ENCODE results near the gene GPD1. TPM values are rescaled to one million over a fixed set of nuclear protein-coding genes. Genes with fewer than 3 reads are reported as not detected.

GPD1 gene
- total RNA-seq, 2 donors from 2014 or later, result 0.35 to 0.46 TPM

DNA sequence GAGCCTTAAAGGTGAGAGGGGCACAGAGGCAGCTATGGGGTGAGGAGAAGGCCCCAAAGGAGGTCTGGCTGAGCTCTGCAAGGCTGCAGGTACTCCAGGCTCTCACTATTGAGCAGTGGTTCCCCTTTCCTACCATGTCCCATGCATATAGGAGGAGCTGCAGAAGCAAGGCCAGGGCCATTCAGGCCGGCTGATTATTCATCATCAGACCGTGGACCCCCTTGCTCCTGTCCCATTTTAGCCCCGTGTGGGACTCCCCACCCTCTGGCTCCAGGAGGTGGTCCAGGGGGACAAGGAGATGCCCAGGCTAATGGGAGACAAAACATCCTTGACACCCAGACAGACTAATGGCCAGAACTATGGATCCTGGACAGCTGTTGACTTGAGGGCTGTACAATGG, 3.1 kb downstream of the GPD1 start:
- no peak overlapping the region for H3K27ac Mint-ChIP-seq
- ATAC-seq, result no peak
- DNase-seq (ENCODE audit: low spot score in 2 of 2), result no peak
- no peaks in the 10 kb centered on the region for H3K36me3 Mint-ChIP-seq
- H3K9me3 Mint-ChIP-seq, result no peaks in the 10 kb centered on the region

DNA sequence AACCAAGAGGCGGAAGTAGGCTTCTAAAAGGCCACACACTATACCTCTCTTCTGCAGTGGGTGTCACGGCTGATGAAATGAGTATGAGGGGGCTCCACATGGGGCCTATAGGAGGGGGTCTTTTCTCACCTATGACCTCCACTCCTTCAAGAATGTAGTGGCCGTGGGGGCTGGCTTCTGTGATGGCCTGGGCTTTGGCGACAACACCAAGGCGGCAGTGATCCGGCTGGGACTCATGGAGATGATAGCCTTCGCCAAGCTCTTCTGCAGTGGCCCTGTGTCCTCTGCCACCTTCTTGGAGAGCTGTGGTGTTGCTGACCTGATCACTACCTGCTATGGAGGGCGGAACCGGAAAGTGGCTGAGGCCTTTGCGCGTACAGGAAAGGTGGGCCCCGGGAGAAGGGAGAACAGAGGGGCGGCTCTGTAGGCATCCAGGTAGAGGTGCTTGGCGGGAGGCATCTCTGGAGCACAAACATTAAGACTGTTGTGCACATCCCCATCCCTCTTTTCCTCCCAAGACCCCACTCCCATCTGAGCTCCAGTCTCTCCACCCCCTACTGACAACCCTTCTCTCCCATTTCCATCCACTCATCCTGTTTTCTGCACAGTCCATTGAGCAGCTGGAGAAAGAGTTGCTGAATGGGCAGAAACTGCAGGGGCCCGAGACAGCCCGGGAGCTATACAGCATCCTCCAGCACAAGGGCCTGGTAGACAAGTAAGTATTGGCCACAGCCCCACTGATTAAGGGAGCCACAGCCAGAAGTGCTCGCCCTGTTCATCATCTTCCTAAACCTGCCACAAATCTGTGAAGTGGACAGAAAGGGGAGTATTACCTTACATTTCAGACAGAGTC, 3.8 kb downstream of the GPD1 start:
- no peak for DNase-seq (ENCODE audit: low spot score in 2 of 2)
- Mint-ChIP-seq H3K9me3 (no peaks in the 10 kb centered on the region), H3K36me3 (peaks cover 6% of the 10 kb centered on the region in 2 donors), H3K27ac (no peak overlapping the region)
- no peak for ATAC-seq

DNA sequence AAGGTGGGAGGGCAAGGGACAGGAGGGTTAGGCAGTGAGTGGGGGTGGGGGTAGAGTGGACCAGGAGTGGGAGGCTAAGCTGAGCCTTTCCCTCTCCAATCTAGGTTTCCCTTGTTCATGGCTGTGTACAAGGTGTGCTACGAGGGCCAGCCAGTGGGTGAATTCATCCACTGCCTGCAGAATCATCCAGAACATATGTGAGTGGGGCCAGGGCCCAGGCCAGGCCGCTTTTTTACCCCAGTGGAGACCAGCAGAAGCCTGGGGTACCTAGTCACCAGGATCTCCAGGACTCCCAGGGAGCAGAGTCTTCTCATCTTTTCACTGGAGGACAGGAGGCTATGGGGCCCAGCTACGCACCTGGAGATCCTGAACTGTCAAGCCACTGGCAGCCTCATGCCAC, 5.5 kb downstream of the GPD1 start:
- Mint-ChIP-seq H3K36me3 (peaks cover 7 to 9% of the 10 kb centered on the region in 2 donors), H3K9me3 (no peaks in the 10 kb centered on the region), H3K27ac (no peak overlapping the region)
- DNase-seq (ENCODE audit: low spot score in 2 of 2) (no peak), ATAC-seq (no peak)

DNA sequence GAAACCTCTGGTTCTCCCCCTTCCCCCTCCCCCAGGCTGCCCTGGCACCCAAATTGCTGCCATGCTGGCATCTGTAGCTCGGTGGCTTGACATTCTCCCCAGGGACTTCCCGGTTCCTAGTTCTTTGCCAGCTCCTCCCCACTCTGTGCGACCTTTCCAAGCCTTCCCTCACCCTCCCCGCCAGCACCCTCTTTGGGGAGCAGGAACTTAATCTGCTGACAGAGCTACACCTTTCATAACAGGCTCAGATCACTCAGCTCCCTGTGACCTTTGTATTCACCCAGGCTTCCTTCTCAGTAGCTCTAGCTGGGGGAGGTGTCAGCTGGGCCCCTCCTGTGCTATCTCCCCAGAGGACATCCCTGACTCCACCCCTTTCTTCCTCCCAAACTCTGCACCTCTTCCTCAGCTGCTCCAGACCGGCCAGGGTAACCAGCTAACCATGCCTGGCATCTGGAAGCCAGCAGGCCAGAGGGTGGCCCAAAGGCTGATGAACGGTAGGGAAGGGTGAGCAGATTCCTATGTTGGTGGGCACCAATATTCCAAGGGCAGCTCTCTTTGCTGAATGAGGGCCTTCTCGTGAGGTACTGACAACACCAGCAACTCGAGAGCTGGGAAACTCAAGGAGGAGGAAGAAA, 6.4 kb downstream of the GPD1 start:
- ATAC-seq (peak in 1 of 2 donors; percentile 1), DNase-seq (ENCODE audit: low spot score in 2 of 2) (peak in 1 of 2 donors; percentile 65)
- H3K9me3 Mint-ChIP-seq, result no peaks in the 10 kb centered on the region
- H3K27ac Mint-ChIP-seq, result peak overlapping the region; percentile 40 to 99
- H3K36me3 Mint-ChIP-seq, result peaks cover 7 to 9% of the 10 kb centered on the region in 2 donors

DNA sequence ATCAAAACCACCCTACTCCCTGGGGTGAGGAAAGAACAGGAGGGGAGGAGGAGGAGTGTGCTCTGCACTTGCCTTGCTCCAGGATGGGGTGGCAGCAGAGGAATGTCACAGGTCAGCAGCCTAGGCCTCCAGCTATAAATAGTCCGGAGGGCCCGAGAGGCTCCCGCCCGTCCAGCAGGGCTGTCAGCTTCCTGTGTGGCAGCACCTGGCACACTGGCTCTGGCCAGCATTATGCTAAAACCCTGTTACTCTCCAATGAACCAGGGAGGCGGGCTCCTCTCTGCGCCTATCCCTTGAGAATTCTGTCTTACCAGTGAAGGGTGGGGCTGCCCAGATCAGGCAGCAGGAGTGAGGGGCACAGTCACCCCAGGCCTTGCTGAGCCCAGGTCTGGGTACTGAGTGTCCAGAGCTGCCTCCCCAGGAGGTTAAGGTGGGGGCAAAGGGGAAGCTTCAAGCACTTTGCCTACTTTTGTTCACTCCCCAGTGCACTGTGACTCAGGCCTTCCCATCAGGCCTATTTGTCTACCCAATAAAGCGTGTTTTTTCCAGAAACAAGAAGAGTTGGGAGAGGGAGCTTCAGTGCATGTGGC, 7.0 kb downstream of the GPD1 start:
- peak overlapping the region in 1 of 2 donors; percentile 99 for H3K27ac Mint-ChIP-seq
- DNase-seq (ENCODE audit: low spot score in 2 of 2) (no peak), ATAC-seq (no peak)
- H3K9me3 Mint-ChIP-seq, result no peaks in the 10 kb centered on the region
- peaks cover 7 to 9% of the 10 kb centered on the region in 2 donors for H3K36me3 Mint-ChIP-seq

DNA sequence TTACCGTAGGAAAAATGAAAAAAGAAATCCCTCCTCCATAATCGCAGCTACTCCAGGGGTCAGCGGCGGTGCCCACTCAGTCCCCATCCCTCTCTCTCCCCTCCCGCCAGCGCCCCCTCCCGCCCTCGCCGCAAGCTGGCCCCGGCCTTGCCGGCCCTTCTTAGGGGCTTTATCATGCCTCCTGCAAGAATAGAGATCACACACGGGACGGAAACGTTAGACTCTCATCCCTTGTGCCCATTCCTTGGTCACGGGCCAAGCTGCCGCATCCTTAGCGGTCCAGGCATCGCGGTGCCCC, 7.5 kb downstream of the GPD1 start:
- ATAC-seq, result peak in 1 of 2 donors; percentile 0
- DNase-seq (ENCODE audit: low spot score in 2 of 2), result no peak
- Mint-ChIP-seq H3K9me3 (no peaks in the 10 kb centered on the region), H3K27ac (peak overlapping the region; percentile 97 to 99), H3K36me3 (peaks cover 7 to 9% of the 10 kb centered on the region in 2 donors)

- ATAC-seq, result peak; percentile 87 to 89
- Mint-ChIP-seq H3K9me3 (no peaks in the 10 kb centered on the region), H3K36me3 (peaks cover 7 to 9% of the 10 kb centered on the region in 2 donors), H3K27ac (peak within 1 kb of the TSS; percentile 97 to 99)
- DNase-seq (ENCODE audit: low spot score in 2 of 2), result peak; percentile 99
Observed at GRCh38 chr12:50111693-50112455, 8.1 kb downstream of the GPD1 start, which contains the start of gene COX14. COX14 (plus strand) TSS chr12:50112236; CDS start chr12:50120044, 7,808 bp downstream.

DNA sequence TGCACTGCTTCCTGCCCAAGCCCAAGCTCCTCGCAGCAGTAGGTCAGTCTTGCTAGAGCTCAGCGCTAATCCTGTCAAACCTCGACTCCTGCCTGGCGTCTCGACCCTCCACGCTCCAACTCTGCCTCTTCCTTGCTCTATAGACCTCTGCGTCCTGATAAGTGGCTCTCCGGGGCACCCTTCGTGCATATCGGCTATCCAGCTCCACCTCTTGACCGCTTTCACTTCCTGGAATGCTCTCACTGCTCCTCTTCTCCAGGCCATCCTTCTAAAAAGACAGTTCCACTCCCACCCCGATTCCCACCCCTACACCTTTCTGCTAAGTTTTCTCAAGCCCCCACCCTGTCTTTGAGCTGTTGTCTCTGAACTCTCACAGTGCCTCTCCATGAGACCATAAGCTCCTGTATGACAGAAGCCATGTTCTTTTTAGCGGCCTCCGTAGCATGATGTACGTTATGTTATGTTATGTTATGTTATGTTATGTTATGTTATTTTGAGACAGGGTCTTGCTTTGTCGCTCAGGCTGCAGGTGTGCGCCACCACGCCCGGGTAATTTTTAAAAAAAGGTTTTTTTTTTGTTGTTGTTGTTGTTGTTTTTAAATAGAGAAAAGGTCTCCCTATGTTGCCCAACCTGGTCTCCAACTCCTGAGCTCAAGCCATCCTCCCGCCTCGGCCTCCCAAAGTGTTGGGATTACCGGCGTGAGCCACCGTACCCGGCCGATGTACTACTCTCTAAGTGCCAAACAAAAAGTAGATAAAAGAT, 8.8 kb downstream of the GPD1 start:
- ATAC-seq (no peak), DNase-seq (ENCODE audit: low spot score in 2 of 2) (no peak)
- H3K36me3 Mint-ChIP-seq, result peaks cover 7 to 9% of the 10 kb centered on the region in 2 donors
- peak overlapping the region; percentile 97 to 99 for H3K27ac Mint-ChIP-seq
- H3K9me3 Mint-ChIP-seq, result no peaks in the 10 kb centered on the region

- Mint-ChIP-seq H3K36me3 (peaks cover 6 to 9% of the 10 kb centered on the region in 2 donors), H3K9me3 (no peaks in the 10 kb centered on the region), H3K27ac (peak overlapping the region in 1 of 2 donors; percentile 78)
- no peak for DNase-seq (ENCODE audit: low spot score in 2 of 2)
- ATAC-seq, result no peak
Observed at GRCh38 chr12:50117057-50117622, 13.3 kb downstream of the GPD1 start.

- H3K27ac Mint-ChIP-seq, result no peak overlapping the region
- peak in 1 of 2 donors; percentile 43 for ATAC-seq
- no peaks in the 10 kb centered on the region for H3K36me3 Mint-ChIP-seq
- no peak for DNase-seq (ENCODE audit: low spot score in 2 of 2)
- no peaks in the 10 kb centered on the region for H3K9me3 Mint-ChIP-seq
Observed at GRCh38 chr12:50119387-50119786, 15.6 kb downstream of the GPD1 start.

DNA sequence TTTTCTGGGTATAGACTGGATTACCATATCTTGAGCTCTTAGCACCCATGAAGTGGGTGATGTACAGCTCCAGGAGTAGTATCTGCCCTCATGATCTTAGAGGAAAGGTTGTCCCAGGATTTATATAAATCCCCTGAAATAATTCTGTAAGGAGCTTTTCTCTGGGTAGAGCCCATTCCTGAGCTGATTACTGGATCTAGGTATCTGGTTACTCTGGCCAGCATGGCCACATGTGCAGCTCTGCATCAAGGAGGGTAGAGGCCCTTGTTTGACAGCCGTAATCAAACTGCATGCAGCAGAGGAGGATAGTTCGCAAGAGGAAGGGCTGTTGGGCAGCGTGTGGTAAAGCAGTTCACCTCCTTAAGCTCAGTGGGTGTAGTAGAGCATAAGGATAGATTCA, 16.7 kb downstream of the GPD1 start:
- Mint-ChIP-seq H3K27ac (peak overlapping the region; percentile 13 to 19), H3K36me3 (no peaks in the 10 kb centered on the region), H3K9me3 (no peaks in the 10 kb centered on the region)
- DNase-seq (ENCODE audit: low spot score in 2 of 2) (no peak), ATAC-seq (no peak)

- no peaks in the 10 kb centered on the region for H3K36me3 Mint-ChIP-seq
- DNase-seq (ENCODE audit: low spot score in 2 of 2) (no peak), ATAC-seq (no peak)
- H3K9me3 Mint-ChIP-seq, result no peaks in the 10 kb centered on the region
- H3K27ac Mint-ChIP-seq, result peak overlapping the region in 1 of 2 donors; percentile 13
Observed at GRCh38 chr12:50120953-50121352, 17.1 kb downstream of the GPD1 start.

DNA sequence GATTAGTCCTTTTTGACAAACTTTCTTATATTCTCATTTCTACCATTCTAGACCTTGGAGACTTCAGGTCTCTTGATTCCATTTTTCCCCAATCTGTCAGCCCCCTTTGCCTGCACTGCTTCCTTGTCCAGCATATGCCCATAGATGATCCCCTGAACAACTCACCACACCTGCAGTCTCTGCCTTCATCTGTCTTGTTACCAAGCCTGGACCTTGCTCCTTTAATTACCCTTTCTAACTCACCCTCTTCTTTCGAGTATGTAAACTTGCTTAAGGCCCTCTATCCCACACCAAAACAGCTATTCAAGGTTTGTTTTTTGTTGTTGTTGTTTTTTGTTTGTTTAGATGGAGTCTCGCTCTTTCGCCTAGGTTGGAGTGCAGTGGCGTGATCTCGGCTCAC, 17.8 kb downstream of the GPD1 start:
- no peak for DNase-seq (ENCODE audit: low spot score in 2 of 2)
- H3K36me3 Mint-ChIP-seq, result no peaks in the 10 kb centered on the region
- no peaks in the 10 kb centered on the region for H3K9me3 Mint-ChIP-seq
- no peak for ATAC-seq
- peak overlapping the region; percentile 13 to 73 for H3K27ac Mint-ChIP-seq

DNA sequence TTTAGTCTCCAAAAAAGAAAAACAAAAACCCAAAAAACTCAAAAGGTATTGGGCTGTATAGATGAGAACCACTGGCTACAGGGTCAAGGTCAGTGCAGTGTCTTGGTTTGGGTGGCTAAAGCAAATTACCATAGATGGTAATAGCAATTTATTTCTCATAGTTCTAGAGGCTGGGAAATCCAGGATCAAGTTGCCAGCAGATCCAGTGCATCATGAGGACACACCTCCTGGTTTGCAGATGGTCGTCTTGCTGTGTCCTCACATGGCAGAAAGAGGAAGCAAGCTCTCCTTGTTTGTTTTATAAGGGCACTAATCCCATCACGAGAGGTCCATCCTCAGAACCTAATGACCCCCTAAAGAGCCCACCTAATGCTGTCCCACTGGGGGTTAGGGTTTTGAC, 19.4 kb downstream of the GPD1 start:
- no peak for ATAC-seq
- no peak for DNase-seq (ENCODE audit: low spot score in 2 of 2)
- no peaks in the 10 kb centered on the region for H3K9me3 Mint-ChIP-seq
- peak overlapping the region; percentile 45 to 49 for H3K27ac Mint-ChIP-seq
- no peaks in the 10 kb centered on the region for H3K36me3 Mint-ChIP-seq

DNA sequence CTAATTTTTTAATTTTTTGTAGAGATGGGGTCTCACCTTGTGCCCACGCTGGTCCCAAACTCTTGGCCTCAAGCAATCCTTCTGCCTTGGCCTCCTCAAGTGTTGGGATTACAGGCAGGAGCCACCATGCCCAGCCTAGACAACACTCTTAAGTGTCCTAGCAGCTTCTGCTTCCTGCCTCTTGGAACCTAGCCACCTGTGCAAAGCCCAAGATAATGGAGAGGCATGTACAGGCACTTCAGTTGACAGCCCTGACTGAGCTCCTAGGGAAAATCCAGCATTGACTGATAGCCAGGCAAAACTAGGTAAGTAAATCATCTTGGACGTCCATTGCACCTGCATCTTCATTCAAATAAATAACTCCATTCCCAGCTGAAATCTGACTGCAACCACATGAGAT, 23.7 kb downstream of the GPD1 start:
- no peak for ATAC-seq
- H3K36me3 Mint-ChIP-seq, result peaks cover 5 to 6% of the 10 kb centered on the region in 2 donors
- H3K27ac Mint-ChIP-seq, result peak overlapping the region in 1 of 2 donors; percentile 54
- no peak for DNase-seq (ENCODE audit: low spot score in 2 of 2)
- H3K9me3 Mint-ChIP-seq, result no peaks in the 10 kb centered on the region

DNA sequence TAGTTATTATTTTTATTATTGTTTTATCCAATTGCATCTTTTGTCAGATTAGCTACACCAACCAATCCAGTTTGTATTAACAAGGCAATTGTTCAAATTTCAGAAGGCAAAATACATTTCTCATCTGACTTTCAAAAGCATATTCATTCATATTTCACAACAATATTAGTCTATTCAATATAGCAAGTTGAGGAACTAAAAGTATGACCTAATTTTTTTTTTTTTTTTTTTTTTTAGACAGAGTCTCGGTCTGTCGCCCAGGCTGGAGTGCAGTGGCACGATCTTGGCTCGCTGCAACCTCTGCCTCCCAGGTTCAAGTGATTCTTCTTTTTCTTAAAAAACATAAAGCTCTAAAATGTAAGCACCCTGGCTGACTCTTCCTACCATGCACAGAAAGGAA, 25.5 kb downstream of the GPD1 start:
- Mint-ChIP-seq H3K36me3 (peaks cover 6 to 9% of the 10 kb centered on the region in 2 donors), H3K27ac (peak overlapping the region in 1 of 2 donors; percentile 73), H3K9me3 (no peaks in the 10 kb centered on the region)
- ATAC-seq (no peak), DNase-seq (ENCODE audit: low spot score in 2 of 2) (no peak)
